ENCODE measurements around the gene MYO1H.

DNA sequence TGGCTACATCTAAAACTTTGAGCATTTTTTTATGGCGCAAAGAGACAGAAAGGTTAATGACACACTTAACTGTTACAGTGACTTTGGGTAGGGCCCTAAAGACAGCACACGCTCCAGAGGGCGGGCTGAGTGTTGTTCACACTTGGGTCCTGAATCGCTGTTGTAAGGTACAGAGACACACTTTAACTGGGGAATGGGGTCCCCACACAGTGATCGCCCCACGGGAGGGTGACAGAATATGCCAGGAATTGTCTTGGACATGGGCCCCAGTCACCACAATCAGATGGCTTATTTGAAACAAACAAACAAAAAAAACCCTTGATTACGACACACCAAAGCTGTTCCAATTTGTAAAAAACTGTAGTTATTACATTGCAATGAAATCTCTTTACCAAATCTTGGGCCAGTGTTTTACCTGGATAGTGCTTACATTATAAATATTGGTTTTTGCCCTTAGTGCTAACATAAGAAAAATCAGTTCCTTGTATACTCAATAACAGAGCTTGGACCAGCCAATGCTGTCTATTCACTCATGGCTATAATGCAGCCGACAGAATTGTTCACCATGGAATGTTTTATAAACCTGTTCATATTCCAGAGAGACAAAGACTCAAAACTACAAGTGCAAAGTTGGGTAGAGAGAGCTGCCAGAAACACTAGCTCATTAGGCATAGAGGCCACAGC, 101.1 kb downstream of the MYO1H start:
- TF ChIP-seq, protein P1, sequence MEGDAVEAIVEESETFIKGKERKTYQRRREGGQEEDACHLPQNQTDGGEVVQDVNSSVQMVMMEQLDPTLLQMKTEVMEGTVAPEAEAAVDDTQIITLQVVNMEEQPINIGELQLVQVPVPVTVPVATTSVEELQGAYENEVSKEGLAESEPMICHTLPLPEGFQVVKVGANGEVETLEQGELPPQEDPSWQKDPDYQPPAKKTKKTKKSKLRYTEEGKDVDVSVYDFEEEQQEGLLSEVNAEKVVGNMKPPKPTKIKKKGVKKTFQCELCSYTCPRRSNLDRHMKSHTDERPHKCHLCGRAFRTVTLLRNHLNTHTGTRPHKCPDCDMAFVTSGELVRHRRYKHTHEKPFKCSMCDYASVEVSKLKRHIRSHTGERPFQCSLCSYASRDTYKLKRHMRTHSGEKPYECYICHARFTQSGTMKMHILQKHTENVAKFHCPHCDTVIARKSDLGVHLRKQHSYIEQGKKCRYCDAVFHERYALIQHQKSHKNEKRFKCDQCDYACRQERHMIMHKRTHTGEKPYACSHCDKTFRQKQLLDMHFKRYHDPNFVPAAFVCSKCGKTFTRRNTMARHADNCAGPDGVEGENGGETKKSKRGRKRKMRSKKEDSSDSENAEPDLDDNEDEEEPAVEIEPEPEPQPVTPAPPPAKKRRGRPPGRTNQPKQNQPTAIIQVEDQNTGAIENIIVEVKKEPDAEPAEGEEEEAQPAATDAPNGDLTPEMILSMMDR (IDR thresholded peaks at IDR 0.05 in 4 of 5, conservative IDR thresholded peaks at IDR 0.05 in 1 of 5), result no peak
- no peak for TF ChIP-seq POLR2A (IDR thresholded peaks at IDR 0.05)

Data from gastrocnemius medialis (tissue), 4 donors.